Activated CD8-positive, alpha-beta memory T cell treated with anti-CD3 and anti-CD28 coated beads, Interleukin-2, amount 50 U/mL, for 1 hour (primary cell): Measurements from ENCODE around the gene NPS.

Experiments used
- DNase-seq: peaks from one replicate; pipeline ENCODE4 v3.0.0-alpha.2; 2020; ENCODE audit errors: extremely low read depth

The NPS gene, protein sequence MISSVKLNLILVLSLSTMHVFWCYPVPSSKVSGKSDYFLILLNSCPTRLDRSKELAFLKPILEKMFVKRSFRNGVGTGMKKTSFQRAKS

DNA sequence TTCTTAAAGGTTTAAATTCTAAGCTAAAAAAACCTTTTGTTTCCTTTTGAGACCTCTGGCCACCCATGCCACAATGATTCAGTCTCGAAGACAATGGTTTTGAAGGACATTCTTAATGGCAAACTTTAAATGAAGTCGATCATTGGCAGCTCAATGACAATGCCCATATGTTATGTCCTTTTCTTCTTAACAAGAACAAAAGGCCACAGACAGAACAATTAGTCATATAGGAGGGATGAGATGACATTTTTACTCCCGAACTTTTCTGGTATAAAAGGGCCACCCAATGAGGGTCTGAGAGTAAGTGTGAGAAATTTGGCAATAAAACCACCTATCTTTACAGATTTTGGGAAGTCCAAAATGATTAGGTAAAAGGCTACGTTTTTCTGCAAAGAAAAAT lies at the start of gene NPS:
Gene NPS (plus strand): TSS at position 301 of the 400 bp plus-strand sequence. CDS start 60 bp downstream, at position 361.
- DNase-seq, result no peak

GRCh38 chr10:127500127-127500526 lies 49.0 kb upstream of the NPS start:
- DNase-seq, result no peak

DNA sequence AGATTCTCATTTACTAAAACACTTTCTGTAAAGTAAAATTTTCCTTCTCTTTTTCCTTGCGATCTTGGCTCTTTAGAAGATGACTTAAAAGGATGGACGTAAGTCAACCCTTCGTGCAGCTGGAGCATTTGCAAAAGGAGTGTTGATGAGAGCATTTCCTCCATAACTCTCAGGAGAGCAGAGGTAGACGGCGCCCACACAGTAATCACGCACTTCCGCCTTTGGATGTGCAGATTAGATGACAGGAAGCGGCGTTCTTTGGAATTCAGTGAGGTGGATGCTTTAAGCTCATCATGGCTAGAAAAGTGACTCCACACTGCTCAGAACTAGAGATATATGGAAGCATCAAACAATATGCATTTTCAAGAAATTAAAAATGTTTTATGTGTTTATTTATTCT lies 43.0 kb upstream of the NPS start:
- DNase-seq, result no peak

GRCh38 chr10:127522298-127522697 lies 26.8 kb upstream of the NPS start:
- DNase-seq, result no peak

DNA sequence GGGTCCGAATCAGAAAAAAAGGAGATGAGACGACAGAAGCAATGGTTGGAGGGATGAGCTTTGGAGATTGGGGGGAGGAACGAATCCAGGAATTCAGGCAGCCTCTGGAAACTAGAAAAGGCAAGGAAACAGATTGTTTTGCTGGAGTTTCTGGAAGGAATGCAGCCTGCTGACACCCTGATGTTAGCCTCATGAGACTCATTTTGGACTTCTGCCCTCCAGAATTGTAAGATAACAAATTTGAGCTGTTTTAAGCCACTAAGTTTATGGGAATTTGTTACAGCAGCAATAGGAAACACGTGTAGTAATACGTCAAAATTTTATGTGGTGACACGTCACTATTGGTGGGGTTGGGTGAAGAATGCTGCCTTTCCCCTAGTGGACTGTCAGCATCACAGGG lies 25.6 kb upstream of the NPS start:
- no peak for DNase-seq

- DNase-seq, result no peak
Measured at GRCh38 chr10:127524229-127524628, 24.9 kb upstream of the NPS start.

DNA sequence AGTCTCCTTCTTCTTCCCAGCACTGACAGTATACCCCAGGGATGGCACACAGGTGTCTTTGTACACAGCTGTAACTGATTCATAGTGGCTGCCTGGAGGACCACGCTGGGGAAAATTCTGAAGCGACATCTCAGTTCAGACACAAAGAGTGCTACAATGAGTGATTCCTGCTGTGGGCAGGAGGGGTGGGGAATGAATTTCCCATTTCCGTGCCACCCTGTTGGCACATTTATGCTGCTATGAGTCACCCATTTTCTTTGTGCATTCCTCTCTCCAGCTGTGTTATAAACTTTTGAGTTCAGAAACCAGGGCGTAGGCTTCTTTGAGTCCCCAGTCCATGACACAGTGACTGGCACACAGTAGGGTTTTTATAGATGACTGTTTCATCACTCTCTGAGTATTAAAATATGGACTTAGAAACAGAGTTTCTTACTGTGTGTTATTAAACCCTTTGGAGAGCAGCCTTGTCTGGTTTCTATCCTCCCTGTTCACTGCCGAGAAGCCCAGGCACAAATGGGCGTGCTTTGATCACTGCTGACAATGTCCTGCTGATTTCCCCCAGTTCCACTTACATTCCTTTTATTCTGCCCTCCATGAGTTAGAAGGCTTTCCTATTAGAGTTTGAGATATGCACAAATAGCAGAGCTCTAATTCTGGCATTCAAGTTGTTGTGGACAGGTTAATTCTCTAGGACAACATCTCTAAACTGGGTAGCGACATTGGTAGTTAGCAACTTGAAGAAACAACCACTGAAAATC lies 24.0 kb upstream of the NPS start:
- DNase-seq, result no peak

DNA sequence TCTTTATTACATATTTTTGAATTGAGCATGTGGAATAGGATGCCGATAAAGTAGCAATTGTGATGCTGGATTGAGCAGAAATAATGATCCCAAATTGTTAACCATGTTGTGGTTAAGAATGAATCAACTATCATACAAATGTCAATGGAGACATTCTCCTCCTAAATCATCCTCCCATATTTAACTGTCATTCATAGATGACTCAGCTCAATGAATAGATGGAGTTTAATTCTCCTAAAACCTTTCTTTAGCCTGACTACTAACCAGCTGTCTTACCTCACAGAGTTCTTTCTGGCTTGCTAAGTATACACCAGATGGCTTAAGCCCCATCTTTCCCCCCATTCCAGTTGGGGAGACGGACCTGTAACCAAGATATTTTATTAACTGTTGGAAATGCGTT lies 23.4 kb upstream of the NPS start:
- no peak for DNase-seq

- no peak for DNase-seq
Measured at GRCh38 chr10:127526161-127526560, 22.9 kb upstream of the NPS start.

DNA sequence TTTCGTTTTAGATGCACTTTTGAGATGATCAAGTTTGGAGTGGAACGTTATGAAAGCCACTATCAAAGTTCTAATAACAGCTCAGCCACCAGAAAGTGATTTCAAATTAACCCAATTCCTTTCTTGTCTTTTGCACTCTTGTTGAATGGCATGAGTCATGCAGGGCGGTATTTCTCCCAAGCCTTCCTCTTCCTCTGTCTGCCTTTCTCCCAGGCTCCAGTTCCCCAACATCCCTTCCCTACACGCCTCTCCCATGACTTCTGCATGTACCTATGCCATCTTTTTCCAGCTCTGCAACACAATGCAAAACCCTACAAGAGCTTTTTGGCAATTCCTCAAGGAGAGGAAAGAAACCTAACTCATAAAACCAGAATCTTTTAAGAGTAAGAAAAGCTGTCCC lies 21.8 kb upstream of the NPS start:
- no peak for DNase-seq

DNA sequence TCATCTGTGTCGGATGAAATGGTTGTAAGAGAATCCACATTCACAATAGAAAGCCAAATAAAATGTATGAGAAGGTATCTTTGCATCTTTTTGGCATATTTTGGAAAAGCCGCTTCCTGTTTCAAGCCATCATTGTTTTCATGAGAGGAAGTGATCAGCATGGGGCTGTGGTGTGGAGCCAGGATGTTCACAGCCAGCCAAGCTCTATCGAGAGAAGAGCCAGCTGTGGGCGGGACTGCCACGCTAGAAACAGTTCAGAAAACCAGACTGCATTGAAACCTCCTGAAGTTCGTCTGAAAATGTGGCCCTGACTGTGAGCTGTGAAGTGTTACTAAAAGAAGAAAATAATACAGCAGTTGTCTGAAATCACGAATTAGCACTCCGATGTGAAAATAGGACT lies 21.2 kb upstream of the NPS start:
- no peak for DNase-seq

DNA sequence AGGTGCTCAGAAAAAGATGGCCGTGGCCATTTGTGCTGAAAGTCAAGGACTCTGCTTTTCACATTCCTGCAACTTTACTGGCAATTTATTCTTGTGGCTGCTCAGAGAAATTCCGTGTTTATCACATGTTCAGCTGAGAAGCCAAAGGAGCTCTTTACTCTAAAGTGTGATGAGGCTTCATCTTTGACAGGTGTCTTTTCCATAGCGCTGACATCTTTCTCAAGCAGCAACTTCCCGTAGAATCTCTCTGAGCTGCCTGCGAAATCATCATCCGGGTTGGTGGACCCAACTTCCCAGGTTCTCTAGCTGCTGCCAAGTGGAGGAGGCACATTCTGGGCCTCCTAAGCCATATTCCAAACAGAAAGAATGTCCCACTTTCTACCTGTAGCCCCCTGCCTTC lies 16.9 kb upstream of the NPS start:
- no peak for DNase-seq

DNA sequence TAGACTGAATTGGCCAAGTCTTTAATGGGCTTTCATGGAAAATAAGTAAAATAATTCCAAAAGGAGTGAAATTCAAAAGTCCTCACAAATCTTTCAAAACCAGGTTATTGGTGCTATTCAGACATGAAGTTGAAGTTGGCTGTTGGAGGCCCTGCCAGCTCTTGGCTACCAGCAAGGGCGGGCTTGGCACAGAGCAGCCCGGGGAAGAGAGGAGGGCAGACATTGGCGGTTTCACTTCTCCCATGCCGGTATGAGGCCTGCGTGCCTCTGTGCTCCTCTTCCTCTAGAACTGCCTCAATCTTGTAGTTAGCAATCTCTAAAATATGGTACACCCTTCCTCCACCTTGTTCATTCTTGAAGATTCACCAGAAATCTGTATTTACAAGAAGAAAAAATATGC lies 16.4 kb upstream of the NPS start:
- DNase-seq, result no peak

GRCh38 chr10:127534074-127534473 lies 15.0 kb upstream of the NPS start:
- DNase-seq, result no peak

DNA sequence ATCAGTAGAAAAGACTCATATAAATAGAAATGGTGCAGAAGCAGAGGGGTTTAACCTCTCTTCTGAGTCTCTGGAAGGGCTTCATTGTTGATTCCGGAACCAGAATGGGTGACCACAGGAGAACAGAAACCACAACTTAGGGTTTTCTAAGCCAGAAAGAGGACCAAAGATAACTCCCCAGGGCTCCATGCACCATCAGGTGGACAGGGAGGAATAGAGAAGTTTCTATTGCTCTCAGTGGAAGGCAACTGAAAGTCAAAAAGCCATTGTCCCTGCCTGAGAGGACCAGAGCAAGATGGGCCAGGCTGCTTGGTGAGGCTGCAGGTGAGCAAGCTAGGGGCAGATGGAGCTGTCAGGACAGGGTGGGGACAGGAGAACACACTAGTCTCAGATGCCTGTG lies 14.6 kb upstream of the NPS start:
- DNase-seq, result no peak

GRCh38 chr10:127535802-127536515 lies 13.2 kb upstream of the NPS start:
- no peak for DNase-seq

DNA sequence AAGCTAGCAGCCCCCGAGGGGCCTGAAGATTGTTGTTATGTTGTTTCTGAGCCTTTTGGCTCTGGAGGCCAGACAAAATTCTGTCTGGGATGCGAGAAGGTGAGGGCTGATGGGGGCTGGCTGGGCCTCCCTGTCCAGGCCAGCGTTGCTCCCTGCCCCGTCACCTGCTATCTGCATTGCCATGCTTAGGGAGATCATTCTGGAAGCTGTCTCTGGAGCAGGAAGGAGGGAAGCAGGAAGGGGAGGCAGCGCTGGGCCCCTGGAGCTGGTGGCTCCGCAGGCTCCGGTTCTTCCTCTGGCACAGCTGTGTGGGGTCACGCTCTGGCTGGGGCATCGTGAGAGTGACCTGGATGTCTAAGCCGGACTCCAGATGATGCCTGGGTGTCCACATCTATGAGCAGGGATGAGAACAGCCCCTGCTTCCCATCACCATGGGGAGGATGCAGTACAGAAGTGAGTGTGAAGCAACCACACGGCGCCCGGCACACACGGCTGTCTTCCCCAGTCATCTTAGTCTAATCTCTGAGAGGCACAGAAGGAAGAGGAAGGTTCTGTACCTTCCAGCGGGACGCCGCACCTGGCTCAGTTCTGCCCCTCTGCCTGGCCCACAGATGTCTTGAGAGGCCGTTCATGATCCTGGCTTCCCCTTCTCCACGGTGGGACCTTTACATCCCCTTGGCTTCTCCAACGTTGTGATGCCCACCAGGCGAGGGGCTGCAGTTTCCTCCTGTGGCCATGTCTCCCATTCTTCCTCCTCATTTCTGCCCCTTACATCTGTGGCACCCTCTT lies 11.9 kb upstream of the NPS start:
- DNase-seq, result no peak

DNA sequence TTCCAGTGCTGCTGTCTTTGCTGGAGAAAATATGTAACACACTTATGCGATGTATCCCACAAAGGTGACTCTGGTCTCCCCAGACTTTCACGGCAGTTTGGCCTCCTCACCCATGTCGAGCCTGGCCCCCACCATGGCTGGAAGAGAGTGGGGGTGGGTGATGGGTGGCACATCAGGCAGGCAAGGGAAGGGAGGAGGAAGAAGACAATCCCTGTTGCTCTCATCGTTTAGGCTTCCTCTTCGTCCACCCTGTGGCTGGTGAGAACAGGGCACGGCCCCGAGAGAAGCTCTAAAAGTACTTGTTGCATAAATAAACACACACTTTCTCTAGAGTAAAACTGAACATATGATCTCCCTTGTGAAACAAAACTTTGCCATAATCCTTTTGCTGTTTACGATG lies 11.2 kb upstream of the NPS start:
- no peak for DNase-seq

GRCh38 chr10:127548022-127548421 lies 1.1 kb upstream of the NPS start:
- no peak for DNase-seq

DNA sequence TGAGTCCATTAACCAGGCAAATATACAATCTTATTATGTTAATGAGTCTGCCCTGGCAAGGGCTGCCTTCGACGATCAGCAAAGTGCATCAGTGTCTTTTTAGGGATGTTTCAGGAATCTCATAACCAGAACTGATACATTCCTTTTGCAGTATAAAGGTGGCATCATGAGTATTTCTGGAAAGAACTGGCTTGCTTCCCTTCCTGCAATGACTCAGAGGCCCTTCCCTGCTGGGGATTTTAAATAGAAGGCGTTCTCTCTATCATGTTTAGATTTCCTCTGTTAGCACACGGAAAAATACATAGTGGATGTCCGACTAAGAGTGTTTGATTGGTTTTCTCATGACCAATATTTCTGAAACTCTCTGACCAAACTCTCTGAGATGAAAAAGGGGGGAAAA lies 1.8 kb downstream of the NPS start:
- no peak for DNase-seq

- DNase-seq, result no peak
Measured at GRCh38 chr10:127552446-127552845, 3.3 kb downstream of the NPS start.

GRCh38 chr10:127553417-127553816 lies 4.3 kb downstream of the NPS start:
- DNase-seq, result no peak

- no peak for DNase-seq
Measured at GRCh38 chr10:127556916-127557315, 7.8 kb downstream of the NPS start.
